AML-193 (cell line): Measurements from ENCODE around the gene SCFD2.
"Not testable (repeated sequence)": the region's sequence is repeated elsewhere in the genome, so short reads cannot be mapped to it uniquely, and the experiment has no call there.

Experiments
- DNase-seq, 2 experiments: peaks; one replicate each; lab custom pipeline; 2025; lab: John Stamatoyannopoulos, UW

Gene SCFD2

DNA sequence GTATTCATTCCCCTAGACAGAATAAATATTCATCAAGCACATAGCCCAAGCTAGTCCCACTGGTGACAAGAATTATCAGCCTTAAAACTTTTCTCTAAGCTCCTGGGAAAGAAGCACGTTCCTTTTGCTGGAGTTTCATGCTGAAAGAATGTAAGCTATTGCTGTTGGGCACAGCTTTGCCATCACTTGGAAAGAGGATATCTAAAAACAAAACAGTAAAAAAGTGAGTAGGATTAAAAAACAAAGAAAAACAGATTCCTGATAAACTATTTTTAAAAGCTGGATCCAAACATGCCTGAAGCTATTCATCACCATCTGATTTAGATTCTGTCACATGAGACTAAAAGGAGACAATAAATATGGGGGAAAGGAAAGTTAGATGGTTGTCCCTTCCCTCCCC, 176.8 kb downstream of the SCFD2 start:
- no peak for DNase-seq

DNA sequence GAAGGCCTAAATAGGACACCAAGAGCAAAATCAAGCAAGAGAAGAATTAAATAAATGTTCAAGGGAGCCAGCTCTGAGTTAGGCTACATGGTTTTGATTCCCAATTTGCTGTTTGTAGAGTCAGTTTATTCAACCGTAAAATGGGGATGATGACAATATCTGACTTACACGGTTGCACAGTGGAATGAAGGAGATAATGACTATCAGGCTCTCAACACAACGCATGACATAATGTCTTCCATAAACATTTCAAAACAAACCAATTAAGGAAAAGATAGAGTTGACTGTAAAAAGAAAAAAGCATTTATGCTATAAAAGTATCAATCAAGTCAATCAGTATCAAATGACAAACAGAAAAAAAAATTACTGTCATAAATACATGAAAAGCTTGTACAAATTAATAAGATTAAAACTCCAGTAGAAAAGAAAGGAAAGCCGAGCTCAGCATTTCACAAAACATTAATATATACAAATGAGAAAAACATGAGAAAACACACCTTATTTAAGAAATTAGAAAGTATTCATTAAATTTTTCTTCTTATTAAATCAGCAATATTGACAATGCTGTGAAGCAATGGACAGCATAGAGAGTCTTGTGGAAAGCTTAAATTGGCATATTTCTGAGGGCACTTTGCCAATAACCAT, 179.0 kb downstream of the SCFD2 start:
- DNase-seq: no peak

DNA sequence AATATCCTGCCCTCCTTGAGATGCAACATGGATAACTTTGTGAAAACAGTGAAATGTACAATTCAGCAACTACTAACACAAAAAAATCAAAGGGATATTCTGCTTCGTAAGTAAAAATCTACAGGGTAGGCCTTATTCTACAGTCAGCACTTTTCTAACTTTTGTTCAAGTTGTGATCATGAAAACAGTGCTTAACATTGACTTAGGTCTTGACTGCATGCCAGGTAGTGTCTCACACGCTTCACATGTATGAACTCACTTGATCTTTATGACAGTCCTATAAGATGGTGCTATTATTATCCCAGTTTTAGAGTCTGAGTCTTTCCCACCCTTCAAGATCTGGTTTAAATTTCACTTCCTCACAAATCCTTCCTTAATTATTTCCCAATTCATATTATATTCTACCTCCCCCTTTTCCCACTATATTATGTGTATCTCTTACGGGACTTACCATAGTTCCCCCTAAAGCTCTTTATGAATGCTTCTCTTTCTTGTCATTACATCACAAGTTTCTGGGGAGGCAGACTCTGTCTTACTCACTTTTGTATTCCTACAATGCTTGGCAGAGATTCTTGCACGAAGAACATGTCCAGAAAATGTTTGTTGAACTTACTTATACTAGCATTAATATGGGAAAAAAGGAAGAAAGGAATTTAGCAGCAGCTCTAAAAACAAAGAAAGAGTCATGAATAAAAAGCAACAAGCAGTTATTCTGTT, 179.8 kb downstream of the SCFD2 start:
- DNase-seq: no peak

DNA sequence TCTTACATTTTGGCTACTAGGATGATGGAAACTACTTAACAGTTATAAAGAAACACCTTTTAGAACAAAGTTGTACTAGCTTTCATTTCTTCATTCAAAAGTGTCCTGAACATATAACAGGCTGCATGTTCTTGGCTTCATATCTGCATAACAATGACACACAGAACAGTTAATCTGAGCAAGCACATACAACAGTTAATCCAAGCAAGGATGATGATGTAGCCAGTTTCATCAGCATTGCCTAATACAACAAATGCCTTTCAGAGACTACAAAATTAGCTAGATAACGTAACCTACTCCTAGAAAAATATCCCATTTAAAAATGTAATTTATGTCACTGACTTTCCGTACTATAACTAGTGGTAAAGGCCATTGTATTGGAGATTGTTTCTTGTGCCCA, 182.1 kb downstream of the SCFD2 start:
- DNase-seq: no peak

DNA sequence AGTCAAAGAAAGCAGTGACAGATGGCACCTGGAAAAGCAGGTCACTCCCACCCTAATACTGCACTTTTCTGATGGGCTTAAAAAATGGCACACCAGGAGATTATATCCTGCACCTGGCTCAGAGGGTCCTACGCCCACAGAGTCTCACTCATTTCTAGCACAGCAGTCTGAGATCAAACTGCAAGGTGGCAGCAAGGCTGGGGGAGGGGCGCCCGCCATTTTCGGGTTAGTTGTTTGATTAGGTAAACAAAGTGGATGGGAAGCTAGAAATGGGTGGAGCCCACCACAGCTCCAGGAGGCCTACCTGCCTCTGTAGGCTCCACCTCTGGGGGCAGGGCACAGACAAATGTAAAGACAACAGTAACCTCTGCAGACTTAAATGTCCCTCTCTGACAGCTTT, 188.1 kb downstream of the SCFD2 start:
- not testable (repeated sequence) for DNase-seq

DNA sequence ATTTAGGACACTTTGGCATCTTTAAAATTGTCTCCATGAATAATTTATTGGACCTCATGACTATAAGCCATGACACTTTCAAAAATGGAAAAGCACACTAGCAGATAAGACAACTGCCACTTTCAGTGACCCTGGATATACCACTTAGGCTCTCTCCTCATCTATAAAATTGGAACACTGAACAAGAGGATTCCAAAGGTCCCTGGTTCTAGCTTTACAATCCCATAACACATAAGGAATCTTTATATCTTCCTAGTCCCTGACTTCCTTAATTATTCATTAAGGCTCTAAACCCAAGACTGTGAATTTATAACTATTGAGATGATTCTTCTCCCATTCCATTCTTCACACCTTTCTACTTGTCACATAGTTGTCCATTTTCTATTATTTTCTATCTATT, 190.2 kb downstream of the SCFD2 start:
- no peak for DNase-seq

DNA sequence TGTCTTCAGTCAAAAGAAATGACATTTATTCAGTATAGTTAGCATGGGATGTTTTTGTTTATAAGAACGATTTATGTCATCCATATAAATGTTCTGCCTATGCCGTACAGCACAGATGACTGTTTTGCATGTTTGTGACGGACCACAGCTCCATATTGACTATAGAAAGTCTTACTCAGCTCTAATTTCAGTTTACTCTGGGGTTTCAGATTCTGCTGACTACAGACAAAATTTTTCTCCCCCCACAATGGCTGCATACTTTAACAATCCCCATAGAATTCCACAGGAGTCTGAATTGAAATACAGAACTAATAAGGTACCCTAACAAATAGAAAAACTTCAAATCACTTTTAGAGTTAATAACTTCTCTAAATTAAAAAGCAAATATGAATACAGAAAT, 191.0 kb downstream of the SCFD2 start:
- no peak for DNase-seq

DNA sequence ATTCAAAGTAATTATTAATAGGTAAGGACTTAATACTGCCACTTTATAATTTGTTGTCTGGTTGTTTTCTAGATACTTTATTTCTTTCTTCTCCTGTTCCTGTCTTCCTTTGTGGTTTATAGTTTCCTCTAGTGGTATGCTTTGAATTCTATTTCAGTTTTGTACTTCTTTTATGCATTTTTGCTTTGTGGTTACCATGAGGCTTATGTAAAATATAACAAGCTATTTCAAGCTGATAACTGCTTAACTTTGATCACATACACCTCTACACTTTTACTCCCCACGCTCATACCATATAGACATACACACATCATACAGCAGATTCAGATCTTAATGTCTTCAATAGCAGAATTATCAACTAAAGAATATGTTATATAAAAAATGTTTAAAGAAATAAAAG, 192.3 kb downstream of the SCFD2 start:
- no peak for DNase-seq

DNA sequence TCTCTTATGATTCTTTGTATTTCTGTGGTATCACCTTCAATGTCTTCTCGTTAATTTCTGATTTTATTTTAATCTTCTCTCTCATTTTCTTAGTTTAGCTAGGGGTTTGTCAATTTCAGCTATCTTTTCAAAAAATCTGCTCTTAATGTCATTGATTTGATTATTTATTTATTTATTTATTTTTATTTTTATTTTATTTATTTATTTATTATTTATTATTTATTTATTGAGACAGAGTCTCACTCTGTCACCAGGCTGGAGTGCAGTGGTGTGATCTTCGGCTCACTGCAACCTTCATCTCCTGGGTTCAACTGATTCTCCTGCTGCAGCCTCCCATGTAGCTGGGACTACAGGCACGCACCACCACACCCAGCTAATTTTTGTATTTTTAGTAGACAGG, 194.1 kb downstream of the SCFD2 start:
- no peak for DNase-seq

DNA sequence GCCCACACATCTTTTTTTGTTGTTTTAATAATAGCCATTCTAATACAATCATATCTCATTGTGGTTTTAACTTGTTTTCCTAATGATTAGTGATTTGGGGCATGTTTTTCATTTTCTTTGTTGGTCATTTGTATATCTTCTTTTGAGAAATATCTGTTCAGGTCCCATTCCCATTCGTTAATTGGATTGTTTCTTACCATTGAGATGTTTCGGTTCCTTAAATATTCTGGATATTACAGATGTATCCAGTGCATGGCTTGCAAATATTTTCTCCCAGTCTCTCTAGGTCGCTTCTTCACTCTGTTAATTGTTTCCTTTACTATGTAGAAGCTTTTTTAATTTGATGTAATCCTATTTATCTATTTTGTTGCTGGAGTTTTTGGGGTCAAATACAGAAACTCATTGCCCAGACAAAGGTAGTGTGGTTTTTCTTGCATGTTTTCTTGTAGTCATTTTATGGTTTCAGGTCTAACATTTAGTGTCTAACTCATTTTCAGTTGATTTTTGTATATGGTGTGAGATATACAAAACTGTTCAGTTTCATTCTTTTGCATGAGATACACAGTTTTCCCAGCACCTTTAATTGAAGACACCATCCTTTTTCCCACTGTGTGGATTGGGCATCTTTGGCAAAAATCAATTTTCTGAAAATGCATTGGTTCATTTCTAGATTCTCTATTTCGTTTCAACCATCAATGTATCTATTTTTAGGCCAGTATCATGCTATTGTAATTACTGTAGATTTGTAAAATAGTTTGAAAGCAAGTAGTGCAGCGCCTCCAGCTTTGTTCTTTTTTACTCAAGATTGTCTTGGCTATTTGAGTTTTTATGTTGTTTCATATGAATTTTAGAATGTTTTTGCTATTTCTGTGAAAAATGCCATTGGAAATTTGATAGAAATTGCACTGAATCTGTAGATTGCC, 195.9 kb downstream of the SCFD2 start:
- no peak for DNase-seq

DNA sequence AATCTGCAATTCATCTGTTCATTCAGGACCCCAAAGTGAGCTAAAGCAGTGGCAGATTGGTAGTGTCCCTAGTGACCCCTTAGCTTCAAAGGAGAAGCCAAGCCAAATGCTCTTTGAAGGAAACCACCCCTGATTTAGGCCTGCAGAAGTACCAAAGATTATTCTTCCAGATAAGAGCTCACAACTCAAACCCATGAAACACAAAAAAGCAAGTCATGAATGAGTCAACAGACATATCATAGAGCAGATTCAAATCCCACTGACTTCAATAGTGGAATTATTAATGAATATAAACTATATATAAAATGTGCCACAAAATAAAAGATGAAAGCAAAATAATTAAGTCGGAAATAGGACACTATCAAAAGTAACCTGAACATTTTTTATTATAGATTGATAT, 197.6 kb downstream of the SCFD2 start:
- no peak for DNase-seq

DNA sequence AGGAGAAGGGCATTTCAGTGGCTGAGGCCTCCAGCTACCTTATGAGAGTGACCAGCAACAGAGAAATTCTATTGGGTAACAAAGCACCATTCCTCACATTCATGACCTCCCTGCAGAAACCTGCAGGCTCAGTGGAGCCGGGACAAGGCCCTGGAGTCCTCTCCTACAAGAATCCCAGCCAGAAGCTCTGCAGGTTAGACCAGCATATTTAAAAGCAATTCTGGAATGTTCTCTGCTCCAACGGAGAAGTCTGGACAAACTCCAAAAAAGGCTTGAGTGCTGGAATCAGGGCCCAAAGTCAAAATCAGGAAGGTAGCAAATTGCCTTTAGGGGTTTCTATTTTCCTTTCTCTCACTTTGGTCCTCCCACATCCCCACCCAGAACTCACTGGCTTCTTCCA, 202.9 kb downstream of the SCFD2 start:
- DNase-seq: no peak

DNA sequence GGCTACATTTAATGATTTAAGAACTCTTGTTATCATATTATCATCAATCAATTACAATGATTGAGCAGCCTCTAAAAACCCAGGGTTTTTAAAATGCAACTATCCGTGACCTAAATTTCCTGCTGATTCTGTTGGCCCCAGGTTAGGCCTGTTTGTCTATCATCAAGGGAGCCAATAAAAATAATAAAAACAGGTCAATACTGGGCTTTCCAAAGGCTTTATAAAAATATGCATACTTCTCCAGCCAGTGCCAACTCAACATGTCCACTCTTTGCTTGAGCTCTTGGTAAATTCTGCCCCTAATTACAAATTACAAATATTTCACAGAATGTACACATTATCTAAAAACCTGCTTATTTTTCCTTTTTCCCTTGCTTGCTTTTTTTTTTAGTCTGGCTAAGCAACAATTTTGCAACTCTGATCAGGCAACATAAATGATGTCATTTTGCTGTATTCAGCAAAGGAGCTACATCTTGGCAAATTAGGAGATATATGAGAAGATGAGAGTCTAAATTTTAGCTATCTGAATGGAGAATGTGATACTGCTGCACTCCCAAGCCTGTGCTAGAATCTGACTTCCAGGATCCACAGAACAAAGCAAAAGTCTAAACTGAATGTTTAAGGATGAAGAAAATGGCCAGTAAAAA, 204.0 kb downstream of the SCFD2 start:
- DNase-seq: no peak

DNA sequence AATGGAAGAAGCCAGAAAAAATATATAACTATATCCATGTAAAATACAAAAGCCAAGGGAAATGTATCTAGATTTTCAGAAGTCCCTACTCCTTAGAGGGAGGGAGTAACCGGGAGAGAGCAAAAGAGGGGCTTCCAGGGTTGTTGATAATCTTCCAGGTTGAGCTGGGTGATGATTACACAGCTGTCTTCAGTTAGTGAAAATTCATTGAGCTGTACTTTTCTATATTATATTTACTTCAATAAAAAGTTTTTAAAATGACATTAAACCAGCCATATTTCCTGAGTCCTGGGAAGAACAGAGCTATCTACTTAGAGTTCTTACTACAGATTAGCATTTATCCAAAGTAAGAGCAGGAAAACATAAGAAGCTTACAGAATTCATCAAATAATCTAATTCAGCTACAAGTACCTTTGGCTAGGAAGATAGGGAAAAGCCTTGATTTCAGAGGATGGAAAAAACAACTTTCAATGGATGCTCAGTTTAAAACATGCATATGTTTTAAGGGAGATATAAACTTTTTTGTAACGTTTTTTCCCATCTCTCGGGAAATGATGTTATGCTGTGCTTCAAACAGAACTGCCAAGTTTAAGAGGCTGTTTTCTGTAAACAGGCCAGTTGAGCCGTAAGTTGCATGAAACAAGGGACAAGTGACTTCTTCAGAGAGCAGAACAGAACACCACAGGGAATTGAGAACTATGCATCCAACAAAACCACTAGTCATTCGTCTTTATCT, 204.6 kb downstream of the SCFD2 start:
- no peak for DNase-seq

DNA sequence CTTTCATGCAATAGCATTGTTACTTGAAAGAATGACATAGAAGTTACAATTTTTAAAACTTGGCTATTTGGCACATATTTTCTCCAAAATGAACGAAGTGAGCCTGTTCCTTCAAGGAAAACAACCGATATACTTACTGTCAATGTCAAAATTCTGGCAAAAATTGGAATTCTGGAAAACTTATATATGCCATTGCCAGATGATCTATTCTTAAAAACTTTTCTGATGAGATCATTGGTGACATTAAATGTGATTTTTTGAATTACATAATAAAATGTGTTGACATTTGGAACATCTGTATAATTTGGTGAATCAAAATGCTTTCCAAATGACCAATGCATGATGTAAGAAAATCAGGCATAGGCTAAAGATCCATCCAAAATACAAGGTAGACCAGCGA, 209.0 kb downstream of the SCFD2 start:
- no peak for DNase-seq

DNA sequence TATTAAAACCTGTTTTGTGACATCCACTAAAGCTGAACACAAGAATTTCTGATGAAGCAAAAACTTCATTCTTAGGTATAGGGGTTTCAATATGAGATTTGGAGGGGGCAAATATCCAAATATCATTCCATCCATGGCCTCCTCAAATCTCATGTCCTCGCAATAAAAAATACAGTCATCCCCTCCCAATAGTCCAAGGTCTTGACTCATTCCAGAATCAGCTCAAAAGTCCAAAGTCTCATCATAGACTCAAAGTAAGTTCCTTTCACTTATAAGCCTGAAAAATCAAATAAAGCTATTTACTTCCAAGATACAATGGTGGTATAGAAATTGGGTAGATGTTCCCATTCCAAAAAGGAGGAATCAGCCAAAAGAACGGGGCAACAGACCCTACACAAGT, 213.4 kb downstream of the SCFD2 start:
- DNase-seq: no peak

DNA sequence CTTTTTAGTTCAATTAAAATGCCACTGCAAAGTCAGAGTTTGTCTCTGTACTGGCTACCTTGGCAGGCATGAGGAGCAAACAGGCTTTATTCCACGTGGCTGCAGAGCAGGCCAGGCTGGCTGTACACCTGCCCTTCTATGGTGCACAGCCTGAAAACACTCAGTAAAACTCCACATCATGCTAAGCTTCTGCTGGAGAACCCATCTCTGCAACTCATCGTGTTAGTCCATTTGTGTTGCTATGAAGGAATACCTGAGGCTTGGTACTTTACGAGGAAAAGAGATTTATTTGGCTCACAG, 214.4 kb downstream of the SCFD2 start:
- no peak for DNase-seq

DNA sequence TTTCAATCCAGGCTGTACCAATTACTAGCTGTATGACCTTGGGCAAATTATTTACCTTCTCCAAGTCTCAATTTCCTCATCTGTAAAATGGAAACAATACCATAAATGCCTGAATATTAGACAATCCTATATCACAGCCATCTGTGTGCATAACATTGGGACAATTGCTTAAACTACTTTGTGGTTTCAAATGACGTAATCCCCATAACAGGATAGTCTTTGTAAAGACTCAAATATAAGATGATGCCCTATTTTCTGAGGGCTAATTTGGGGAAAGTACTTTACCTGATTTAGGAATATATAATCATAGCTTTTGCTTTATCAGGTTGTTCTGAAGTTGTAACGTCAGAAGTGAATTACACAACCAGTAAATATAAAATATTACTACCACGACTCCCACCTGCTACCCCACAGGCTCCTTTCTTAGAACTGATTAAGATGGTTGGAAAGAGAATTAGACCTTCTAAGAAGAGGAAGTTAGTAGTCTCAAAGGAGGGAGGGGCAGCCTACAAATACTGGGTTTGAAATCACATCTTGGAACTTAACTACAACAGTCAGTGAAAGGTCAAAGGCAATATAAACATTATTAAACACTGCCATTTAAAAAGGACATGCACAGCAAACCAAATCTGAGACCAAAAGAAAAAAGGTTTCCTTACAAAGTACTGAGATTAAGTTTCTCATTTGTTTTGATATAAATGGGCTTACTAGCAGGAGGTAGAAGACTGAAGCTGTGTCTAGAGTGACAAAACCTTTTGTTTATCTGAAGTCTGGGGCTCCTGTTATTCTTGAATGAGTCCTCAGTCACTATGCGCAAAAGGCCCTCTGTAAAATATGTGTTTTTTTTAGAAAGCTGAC, 215.0 kb downstream of the SCFD2 start:
- DNase-seq: peak; percentile 28 to 29

DNA sequence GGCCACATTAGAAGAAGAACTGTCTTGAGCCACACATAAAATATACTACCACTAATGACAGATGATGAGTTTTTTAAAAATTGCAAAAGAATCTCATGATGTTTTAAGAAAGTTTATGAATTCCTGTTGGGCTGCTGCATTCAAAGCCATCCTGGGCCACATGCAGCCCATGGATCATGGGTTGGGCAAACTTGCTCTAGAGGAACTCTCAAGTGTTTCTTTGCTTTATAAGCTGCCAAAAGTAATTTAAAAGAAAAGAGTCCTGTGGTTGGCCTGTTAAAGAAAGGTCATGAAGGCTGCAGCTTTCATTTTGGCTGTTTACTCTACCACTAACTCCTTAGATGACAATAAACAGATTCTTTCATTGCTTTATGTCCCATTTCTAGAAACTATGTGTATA, 218.2 kb downstream of the SCFD2 start:
- DNase-seq: no peak

DNA sequence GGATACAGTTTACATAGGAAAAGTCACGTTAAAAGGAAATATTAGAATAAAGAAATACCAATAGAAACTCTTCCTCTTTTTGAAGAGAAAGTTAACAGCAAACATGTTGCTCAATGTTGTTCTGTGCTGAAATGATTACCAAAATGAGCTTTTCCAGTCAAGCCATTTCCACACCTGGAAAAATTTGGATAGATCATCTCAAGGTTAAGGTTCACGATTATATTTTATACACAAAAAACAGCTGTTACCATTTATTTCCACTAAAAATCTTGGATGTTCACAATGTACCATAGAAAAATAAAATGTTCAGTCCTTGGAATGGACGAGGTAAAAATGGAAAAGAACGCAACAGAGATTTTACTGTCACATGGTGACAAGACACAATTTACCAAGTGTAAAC, 218.7 kb downstream of the SCFD2 start:
- DNase-seq: no peak

DNA sequence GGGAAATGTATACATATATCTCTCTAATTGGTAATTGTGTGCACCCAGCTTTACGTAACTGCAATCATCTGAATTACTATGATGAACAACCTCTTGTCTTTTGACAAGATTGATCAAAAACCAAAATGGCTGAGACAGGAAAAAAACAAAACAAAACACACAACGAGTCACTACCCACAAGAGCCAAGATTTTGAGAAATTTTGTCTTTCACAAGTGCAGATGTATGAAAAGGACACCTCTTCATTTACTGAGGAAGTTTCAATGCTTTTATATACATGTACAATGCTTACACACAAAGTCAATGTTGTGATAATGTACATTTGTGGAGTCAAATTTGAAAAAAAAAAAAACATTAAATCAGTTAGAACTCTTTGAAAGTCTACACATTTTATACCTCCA, 224.6 kb downstream of the SCFD2 start:
- no peak for DNase-seq
